K562 (cell line): Measurements from ENCODE around the gene HOXA13. TPM values are rescaled to one million over a fixed set of nuclear protein-coding genes. Genes with fewer than 3 reads are reported as not detected.

Source experiments
- ATF7 ChIP-seq: fragments of 450-650 bp; IDR thresholded peaks from 2 replicates; pipeline ENCODE4 v1.7.1; 2014; ENCODE audit warnings: mild to moderate bottlenecking, moderate library complexity
- CBX1 ChIP-seq: sonication (generic); IDR thresholded peaks from 2 replicates; pipeline ENCODE4 v1.6.1; 2016; ENCODE audit warnings: antibody characterized with exemption, low read depth, mild to moderate bottlenecking
- CHD2 ChIP-seq: IDR thresholded peaks from 2 replicates; pipeline ENCODE4 v1.6.1; 2011; ENCODE audit warnings: low read depth, low read length
- CSDE1 ChIP-seq, 2 experiments: fragments of 450-650 bp; IDR thresholded peaks; 2 replicates each; pipeline ENCODE4 v1.6.1; 2016; ENCODE audit warnings: mild to moderate bottlenecking in 1 of 2
- DNMT1 ChIP-seq: fragments of 450-650 bp; IDR thresholded peaks from 2 replicates; pipeline ENCODE4 v1.6.1; 2016; ENCODE audit warnings: antibody characterized with exemption, mild to moderate bottlenecking
- E2F6 ChIP-seq, 2 experiments: IDR thresholded peaks; 2 replicates each; pipeline ENCODE4 v1.6.1; 2011; ENCODE audit warnings: borderline replicate concordance in 1 of 2, control low read depth in 1 of 2, low read depth in 1 of 2, low read length in 1 of 2, mild to moderate bottlenecking in 1 of 2, mixed read lengths in 1 of 2, moderate library complexity in 1 of 2; ENCODE audit not compliant: insufficient read depth in 1 of 2, insufficient read length in 1 of 2, poor library complexity in 1 of 2, severe bottlenecking in 1 of 2; ENCODE audit errors: extremely low read depth in 1 of 2
- ELF4 ChIP-seq: fragments of 450-650 bp; formaldehyde crosslinking; IDR thresholded peaks from 2 replicates; pipeline ENCODE4 v1.4.0; 2022; ENCODE audit warnings: missing genetic modification characterization
- ETS2 ChIP-seq: IDR thresholded peaks from 2 replicates; pipeline ENCODE4 v1.6.1; 2016; ENCODE audit warnings: borderline replicate concordance, missing genetic modification characterization, mild to moderate bottlenecking, moderate library complexity, missing compliant biosample characterization; ENCODE audit not compliant: poor library complexity, severe bottlenecking
- FOXK1 ChIP-seq: sonication (generic); formaldehyde crosslinking; IDR thresholded peaks from 2 replicates; pipeline ENCODE4 v1.8.0; 2022; ENCODE audit warnings: missing genetic modification reagents, mild to moderate bottlenecking, borderline replicate concordance
- HEY1 ChIP-seq: fragments of 250-450 bp; sonication (Bioruptor Pico); IDR thresholded peaks from 2 replicates; pipeline ENCODE4 v1.5.0; 2020; ENCODE audit warnings: mild to moderate bottlenecking, moderate library complexity, borderline replicate concordance
- HOMEZ ChIP-seq: fragments of 250-450 bp; sonication (Bioruptor Pico); IDR thresholded peaks from 2 replicates; pipeline ENCODE4 v1.4.0; 2020; ENCODE audit warnings: mild to moderate bottlenecking, moderate library complexity
- IRF2 ChIP-seq: sonication (generic); formaldehyde crosslinking; IDR thresholded peaks from 2 replicates; pipeline ENCODE4 v1.8.1; 2022; ENCODE audit warnings: mild to moderate bottlenecking, missing genetic modification reagents
- KLF1 ChIP-seq: fragments of 450-650 bp; IDR thresholded peaks from 2 replicates; pipeline ENCODE4 v1.6.1; 2016; ENCODE audit warnings: missing genetic modification characterization, missing compliant biosample characterization
- LARP7 ChIP-seq: fragments of 450-650 bp; IDR thresholded peaks from 2 replicates; pipeline ENCODE4 v1.6.1; 2016
- MAFF ChIP-seq: IDR thresholded peaks from 2 replicates; pipeline ENCODE4 v1.6.1; 2012; ENCODE audit warnings: low read length, improper control_type of control experiment
- MCM5 ChIP-seq: fragments of 450-650 bp; IDR thresholded peaks from 2 replicates; pipeline ENCODE4 v1.6.1; 2016; ENCODE audit warnings: low read depth
- RB1 ChIP-seq: fragments of 450-650 bp; IDR thresholded peaks from 2 replicates; pipeline ENCODE4 v1.6.1; 2017; ENCODE audit warnings: low read depth, mild to moderate bottlenecking
- RBM14 ChIP-seq: fragments of 200-400 bp; formaldehyde crosslinking; IDR thresholded peaks from 2 replicates; pipeline ENCODE4 v1.6.1; 2018; ENCODE audit warnings: low read depth, mild to moderate bottlenecking, low read length, moderate library complexity, borderline replicate concordance; ENCODE audit not compliant: insufficient read depth
- SIX5 ChIP-seq, 2 experiments: IDR thresholded peaks; 2 replicates each; pipeline ENCODE4 v1.6.1; 2011; ENCODE audit warnings: low read length in 2 of 2, borderline replicate concordance in 1 of 2, low read depth in 1 of 2, mild to moderate bottlenecking in 1 of 2, moderate library complexity in 1 of 2; ENCODE audit not compliant: insufficient read depth in 1 of 2
- SP1 ChIP-seq: sonication (generic); formaldehyde crosslinking; IDR thresholded peaks from 2 replicates; pipeline ENCODE4 v1.8.1; 2022; ENCODE audit warnings: mild to moderate bottlenecking, missing genetic modification reagents
- YY1 ChIP-seq, 3 experiments: IDR thresholded peaks; 2 replicates each; pipeline ENCODE4 v1.6.1; 2011; ENCODE audit warnings: low read length in 2 of 3, mild to moderate bottlenecking in 2 of 3, moderate library complexity in 2 of 3, borderline replicate concordance in 1 of 3, control low read depth in 1 of 3, low read depth in 1 of 3; ENCODE audit not compliant: insufficient read depth in 3 of 3, insufficient replicate concordance in 2 of 3, control insufficient read depth in 1 of 3, insufficient read length in 1 of 3; ENCODE audit errors: extremely low read depth in 1 of 3
- ZFP1 ChIP-seq: fragments of 450-650 bp; formaldehyde crosslinking; IDR thresholded peaks from 2 replicates; pipeline ENCODE4 v1.4.0; 2020; ENCODE audit warnings: mild to moderate bottlenecking, mixed read lengths
- ZNF436 ChIP-seq: fragments of 250-450, 450-650 bp; sonication (Bioruptor Pico); formaldehyde crosslinking; IDR thresholded peaks from 2 replicates; pipeline ENCODE4 v1.7.0; 2020; ENCODE audit warnings: mild to moderate bottlenecking
- ZNF583 ChIP-seq: fragments of 250-450 bp; sonication (Bioruptor Pico); IDR thresholded peaks from 2 replicates; pipeline ENCODE4 v1.4.0; 2020
- ZNF77 ChIP-seq: fragments of 250-450 bp; sonication (Bioruptor Pico); IDR thresholded peaks from 2 replicates; pipeline ENCODE4 v1.5.0; 2020
- polyA plus RNA-seq, 8 experiments: library from polyadenylated mRNA; depleted of rRNA in 4 of 8; stranded (reverse) in 5 of 8; unstranded in 3 of 8; fragments of >200 nt; fragmentation: Nextera tagmentation in 2 of 8; fragmentation: Illumina TruSeq in 1 of 8; extraction: Ambion mirVana in 2 of 8; extraction: Trizol in 1 of 8; gene quantifications; 2 replicates each; pipeline versions ENCODE4 v1.2.1 to v1.2.3, GENCODE V29; 2011 to 2014; ENCODE audit warnings: inconsistent platforms in 1 of 8, missing spikeins in 1 of 8
- total RNA-seq, 7 experiments: library from RNA; depleted of rRNA in 6 of 7; stranded (reverse); fragments of >200 nt in 6 of 7; fragmentation: Illumina TruSeq in 2 of 7; extraction: Trizol in 2 of 7; gene quantifications; 2 replicates each; pipeline versions ENCODE4 v1.2.1 to v1.2.3, GENCODE V29; 2011 to 2021; ENCODE audit warnings: low replicate concordance in 1 of 7
- TF ChIP-seq, protein P1 (sequence below): sonication (generic); formaldehyde crosslinking; IDR thresholded peaks from 2 replicates; pipeline ENCODE4 v1.8.1; 2023; ENCODE audit warnings: mild to moderate bottlenecking, missing genetic modification reagents

HOXA13 gene
- total and polyA plus RNA-seq, 9 of the 15 experiments (the other 6 are each of a cell fraction or from before 2014, with no cell fraction given), result not detected

DNA sequence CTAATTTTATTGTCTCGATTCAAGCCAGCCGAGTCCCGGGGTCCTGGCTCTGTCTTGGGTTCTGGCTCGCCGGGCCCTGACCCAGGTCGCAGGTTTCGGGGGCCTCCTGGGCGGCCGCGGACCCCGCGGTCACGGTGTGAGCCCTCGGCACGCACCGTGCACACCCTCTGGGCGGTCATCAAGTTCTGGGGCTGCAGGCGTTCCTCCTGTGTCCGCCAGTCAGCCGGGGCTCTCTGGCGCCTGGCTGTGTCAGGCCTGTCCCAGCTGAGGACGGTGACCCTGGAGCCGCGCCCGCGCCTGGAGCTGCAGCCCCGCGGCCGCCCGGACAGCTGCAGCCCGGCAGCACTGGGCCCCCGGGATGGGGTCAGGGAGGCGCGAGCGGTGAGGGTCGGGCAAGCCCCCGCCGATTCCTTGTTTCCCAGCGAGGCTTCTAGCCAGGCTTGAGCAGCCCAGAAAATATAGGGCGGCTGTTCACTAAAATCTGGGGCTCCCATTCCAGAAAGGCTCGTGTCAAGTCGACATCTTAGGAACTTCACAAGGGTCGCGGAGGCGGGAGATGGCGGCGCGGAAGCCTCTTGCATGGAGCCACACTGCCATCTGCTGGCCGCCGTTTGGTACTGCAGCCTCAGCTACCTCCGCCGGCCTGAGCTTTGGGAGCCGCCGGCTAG lies 39.2 kb downstream of the HOXA13 start (continued):
- TF ChIP-seq FOXK1 (CRISPR knock-in tag), result no peak
- TF ChIP-seq ZNF77 (CRISPR knock-in tag), result no peak
- no peak for TF ChIP-seq ATF7
- no peak for TF ChIP-seq ZNF436
- no peak for TF ChIP-seq ZFP1 (CRISPR knock-in tag)
- no peak for TF ChIP-seq LARP7
- no peak for TF ChIP-seq SIX5 (IDR thresholded peaks at IDR 0.05; ENCODE audit: borderline replicate concordance in 1 of 2, insufficient read depth in 1 of 2, low read depth in 1 of 2, low read length in 2 of 2)
- TF ChIP-seq SP1 (CRISPR knock-in tag), result no peak
- no peak for TF ChIP-seq MAFF
- 0 out of 2 replicates have a peak, but pooled peaks have one; percentile 20 for TF ChIP-seq CBX1
- TF ChIP-seq ELF4, result no peak
- no peak for TF ChIP-seq CSDE1 (IDR thresholded peaks at IDR 0.05)
- TF ChIP-seq, protein P1, sequence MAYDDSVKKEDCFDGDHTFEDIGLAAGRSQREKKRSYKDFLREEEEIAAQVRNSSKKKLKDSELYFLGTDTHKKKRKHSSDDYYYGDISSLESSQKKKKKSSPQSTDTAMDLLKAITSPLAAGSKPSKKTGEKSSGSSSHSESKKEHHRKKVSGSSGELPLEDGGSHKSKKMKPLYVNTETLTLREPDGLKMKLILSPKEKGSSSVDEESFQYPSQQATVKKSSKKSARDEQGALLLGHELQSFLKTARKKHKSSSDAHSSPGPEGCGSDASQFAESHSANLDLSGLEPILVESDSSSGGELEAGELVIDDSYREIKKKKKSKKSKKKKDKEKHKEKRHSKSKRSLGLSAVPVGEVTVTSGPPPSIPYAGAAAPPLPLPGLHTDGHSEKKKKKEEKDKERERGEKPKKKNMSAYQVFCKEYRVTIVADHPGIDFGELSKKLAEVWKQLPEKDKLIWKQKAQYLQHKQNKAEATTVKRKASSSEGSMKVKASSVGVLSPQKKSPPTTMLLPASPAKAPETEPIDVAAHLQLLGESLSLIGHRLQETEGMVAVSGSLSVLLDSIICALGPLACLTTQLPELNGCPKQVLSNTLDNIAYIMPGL (CRISPR knock-in tag), result no peak
- no peak for TF ChIP-seq KLF1 (tag)
- peak in 1 of 2 experiments; percentile 81 for TF ChIP-seq E2F6 (IDR thresholded peaks at IDR 0.05; ENCODE audit: borderline replicate concordance in 1 of 2, extremely low read depth in 1 of 2, insufficient read depth in 1 of 2, insufficient read length in 1 of 2, low read depth in 1 of 2, low read length in 1 of 2, poor library complexity in 1 of 2, severe bottlenecking in 1 of 2)
- no peak for TF ChIP-seq HEY1 (CRISPR knock-in tag)
- TF ChIP-seq DNMT1, result no peak
- TF ChIP-seq ZNF583 (CRISPR knock-in tag), result no peak
- no peak for TF ChIP-seq MCM5
- no peak for TF ChIP-seq IRF2 (CRISPR knock-in tag)
- TF ChIP-seq YY1 (IDR thresholded peaks at IDR 0.05; ENCODE audit: borderline replicate concordance in 1 of 3, control insufficient read depth in 1 of 3, extremely low read depth in 1 of 3, insufficient read depth in 3 of 3, insufficient read length in 1 of 3, insufficient replicate concordance in 2 of 3, low read depth in 1 of 3, low read length in 2 of 3), result peak; percentile 78 to 97 (median 95)
- no peak for TF ChIP-seq CHD2
- peak; percentile 88 for TF ChIP-seq RB1
- TF ChIP-seq RBM14, result no peak
- no peak for TF ChIP-seq ETS2 (tag)
- TF ChIP-seq HOMEZ (CRISPR knock-in tag), result no peak
